Activated CD4-positive, alpha-beta T cell treated with anti-CD3 and anti-CD28 coated beads, Interleukin-2, amount 10 ng/mL, durations not matched to agents 7 days and 5 days (primary cell): ENCODE measurements around the gene LTB4R. TPM values are rescaled to one million over a fixed set of nuclear protein-coding genes. Genes with fewer than 3 reads are reported as not detected.

Source experiments
- CTCF ChIA-PET: fragments of 350-600 bp; sonication (Branson Sonifier 250); formaldehyde crosslinking; loops from one replicate; lab custom pipeline; 2021; ENCODE audit warnings: antibody characterized with exemption; lab: Charles Lee
- POLR2A ChIA-PET: fragments of 350-600 bp; sonication (Branson Sonifier 250); formaldehyde crosslinking; loops from one replicate; lab custom pipeline; 2021; ENCODE audit warnings: antibody characterized with exemption; lab: Charles Lee
- DNase-seq: peaks from one replicate; pipeline ENCODE4 v3.0.0-alpha.2; 2020
- H3K27ac Mint-ChIP-seq: one replicate; pipeline ENCODE4 v1.8.0; 2021; ENCODE audit warnings: mild to moderate bottlenecking, moderate library complexity, mixed read lengths
- H3K27me3 Mint-ChIP-seq: one replicate; pipeline ENCODE4 v1.8.0; 2021; ENCODE audit warnings: mixed read lengths
- H3K36me3 Mint-ChIP-seq: one replicate; pipeline ENCODE4 v1.8.0; 2021; ENCODE audit warnings: low read depth, mixed read lengths
- H3K4me1 Mint-ChIP-seq: one replicate; pipeline ENCODE4 v1.8.0; 2021; ENCODE audit warnings: mixed read lengths
- H3K4me3 Mint-ChIP-seq: one replicate; pipeline ENCODE4 v1.8.0; 2021; ENCODE audit warnings: mild to moderate bottlenecking, moderate library complexity, mixed read lengths
- H3K9me3 Mint-ChIP-seq: one replicate; pipeline ENCODE4 v1.8.0; 2021; ENCODE audit warnings: mixed read lengths
- total RNA-seq, 2 experiments: library from RNA; stranded (reverse); gene quantifications; one replicate each; pipeline ENCODE4 v1.2.3, GENCODE V29; 2021

LTB4R gene
- total RNA-seq, 2 experiments from 2014 or later = 26.6 to 28.3 TPM

GRCh38 chr14:24329736-24330135 lies 18.4 kb downstream of the LTB4R start:
- peaks cover 57% of the 10 kb centered on the region for H3K4me1 Mint-ChIP-seq
- no peak overlapping the region for H3K4me3 Mint-ChIP-seq
- no peaks in the 10 kb centered on the region for H3K9me3 Mint-ChIP-seq
- H3K27me3 Mint-ChIP-seq = peaks cover 29% of the 10 kb centered on the region
- ChIA-PET POLR2A (no interaction called here), CTCF (interaction anchor here (1.0 to 13.5 kb wide), 8 partner anchors 9 to 107 kb away, joined by 3 to 136 read pairs (median 7); partner anchors contain the start of genes CIDEB, LTB4R, LTB4R2 and RIPK3)
- H3K27ac Mint-ChIP-seq = no peak overlapping the region
- DNase-seq = peak; percentile 52
- H3K36me3 Mint-ChIP-seq = no peaks in the 10 kb centered on the region

GRCh38 chr14:24330973-24331674 lies 19.8 kb downstream of the LTB4R start:
- peaks cover 10% of the 10 kb centered on the region for H3K36me3 Mint-ChIP-seq
- H3K9me3 Mint-ChIP-seq = no peaks in the 10 kb centered on the region
- peaks cover 36% of the 10 kb centered on the region for H3K27me3 Mint-ChIP-seq
- POLR2A ChIA-PET = no interaction called here
- peaks cover 67% of the 10 kb centered on the region for H3K4me1 Mint-ChIP-seq
- no peak overlapping the region for H3K27ac Mint-ChIP-seq
- no peak overlapping the region for H3K4me3 Mint-ChIP-seq
- CTCF ChIA-PET = interaction anchor here (0.7 to 13.5 kb wide), 7 partner anchors 21 to 194 kb away, joined by 3 to 136 read pairs (median 5); partner anchors contain the start of genes CBLN3, CIDEB, KHNYN and LTB4R
- no peak for DNase-seq

GRCh38 chr14:24331731-24332267 lies 20.5 kb downstream of the LTB4R start:
- H3K4me1 Mint-ChIP-seq = peaks cover 69% of the 10 kb centered on the region
- no peaks in the 10 kb centered on the region for H3K9me3 Mint-ChIP-seq
- CTCF ChIA-PET = interaction anchor here (0.5 to 13.5 kb wide), 17 partner anchors 10 to 112 kb away, joined by 3 to 136 read pairs (median 5); partner anchors contain the start of genes CBLN3, CIDEB, KHNYN and LTB4R
- DNase-seq = no peak
- peaks cover 15% of the 10 kb centered on the region for H3K36me3 Mint-ChIP-seq
- peak overlapping the region; percentile 74 for H3K27ac Mint-ChIP-seq
- peaks cover 38% of the 10 kb centered on the region for H3K27me3 Mint-ChIP-seq
- H3K4me3 Mint-ChIP-seq = peak overlapping the region; percentile 30
- POLR2A ChIA-PET = no interaction called here

- CTCF ChIA-PET = interaction anchor here (0.5 to 13.5 kb wide), 30 partner anchors 8 to 250 kb away, joined by 3 to 136 read pairs (median 5); partner anchors contain the start of genes CBLN3, CIDEB, KHNYN and LTB4R
- Mint-ChIP-seq H3K9me3 (no peaks in the 10 kb centered on the region), H3K27me3 (peaks cover 38% of the 10 kb centered on the region), H3K4me3 (peak overlapping the region; percentile 30), H3K4me1 (peaks cover 64% of the 10 kb centered on the region), H3K27ac (peak overlapping the region; percentile 74), H3K36me3 (peaks cover 17% of the 10 kb centered on the region)
- POLR2A ChIA-PET = interaction anchor here (0.6 to 2.0 kb wide), 3 partner anchors 99 to 117 kb away, joined by 6 to 18 read pairs (median 7); partner anchors contain the start of genes KHNYN, MDP1 and SDR39U1
- peak; percentile 92 for DNase-seq
Measured at GRCh38 chr14:24332268-24332993, 21.1 kb downstream of the LTB4R start.

GRCh38 chr14:24334431-24335291 lies 23.4 kb downstream of the LTB4R start, which contains the start of gene ADCY4:
ADCY4 (minus strand) TSS chr14:24335071; CDS start chr14:24334652, 419 bp downstream.
- H3K27ac Mint-ChIP-seq = no peak within 1 kb of the TSS
- H3K36me3 Mint-ChIP-seq = peaks cover 30% of the 10 kb centered on the region
- H3K4me1 Mint-ChIP-seq = peaks cover 62% of the 10 kb centered on the region
- H3K9me3 Mint-ChIP-seq = no peaks in the 10 kb centered on the region
- DNase-seq = no peak
- ChIA-PET CTCF (interaction anchor here (1.0 to 13.5 kb wide), 14 partner anchors 11 to 221 kb away, joined by 3 to 136 read pairs (median 6); partner anchors contain the start of genes CBLN3, CIDEB, DCAF11 and KHNYN), POLR2A (interaction anchor here (1.7 to 2.0 kb wide), 2 partner anchors 96 to 102 kb away, joined by 4 to 18 read pairs; partner anchors contain the start of gene KHNYN)
- H3K27me3 Mint-ChIP-seq = peaks cover 38% of the 10 kb centered on the region
- peak within 1 kb of the TSS; percentile 28 for H3K4me3 Mint-ChIP-seq

- no peak for DNase-seq
- POLR2A ChIA-PET = no interaction called here
- no peaks in the 10 kb centered on the region for H3K9me3 Mint-ChIP-seq
- CTCF ChIA-PET = interaction anchor here (1.0 to 2.4 kb wide), 6 partner anchors 15 to 101 kb away, joined by 3 to 13 read pairs (median 3); no protein-coding TSS in a partner anchor
- H3K4me1 Mint-ChIP-seq = peaks cover 63% of the 10 kb centered on the region
- peaks cover 30% of the 10 kb centered on the region for H3K36me3 Mint-ChIP-seq
- H3K4me3 Mint-ChIP-seq = no peak overlapping the region
- no peak overlapping the region for H3K27ac Mint-ChIP-seq
- H3K27me3 Mint-ChIP-seq = peaks cover 35% of the 10 kb centered on the region
Measured at GRCh38 chr14:24335461-24336171, 24.3 kb downstream of the LTB4R start.

- no peak overlapping the region for H3K27ac Mint-ChIP-seq
Measured at GRCh38 chr14:24337144-24337823, 26.0 kb downstream of the LTB4R start.

GRCh38 chr14:24337824-24338175 lies 26.5 kb downstream of the LTB4R start:
- ChIA-PET POLR2A (interaction anchor here (0.9 kb wide), 1 partner anchor 94 kb away, joined by 4 read pairs; no protein-coding TSS in a partner anchor), CTCF (interaction anchor here (1.0 to 6.0 kb wide), 5 partner anchors 22 to 99 kb away, joined by 3 to 35 read pairs (median 4); partner anchors contain the start of genes CBLN3, KHNYN and TINF2)
- Mint-ChIP-seq H3K27ac (no peak overlapping the region), H3K4me1 (peaks cover 47% of the 10 kb centered on the region), H3K9me3 (no peaks in the 10 kb centered on the region), H3K4me3 (peak overlapping the region; percentile 94), H3K27me3 (peaks cover 33% of the 10 kb centered on the region), H3K36me3 (peaks cover 30% of the 10 kb centered on the region)
- no peak for DNase-seq

More at GRCh38 chr14:24337144-24337823, 26.0 kb downstream of the LTB4R start:
- Mint-ChIP-seq H3K4me3 (no peak overlapping the region), H3K27me3 (peaks cover 31% of the 10 kb centered on the region), H3K9me3 (no peaks in the 10 kb centered on the region), H3K4me1 (peaks cover 51% of the 10 kb centered on the region), H3K36me3 (peaks cover 30% of the 10 kb centered on the region)
- ChIA-PET POLR2A (interaction anchor here (0.5 kb wide), 1 partner anchor 93 kb away, joined by 3 read pairs; the partner anchor contains the start of gene KHNYN), CTCF (interaction anchor here (1.0 to 6.0 kb wide), 6 partner anchors 14 to 100 kb away, joined by 3 to 35 read pairs (median 4); partner anchors contain the start of genes CBLN3 and KHNYN)
- DNase-seq = no peak

GRCh38 chr14:24338843-24339242 lies 27.5 kb downstream of the LTB4R start:
- ChIA-PET POLR2A (no interaction called here), CTCF (interaction anchor here (0.7 to 6.0 kb wide), 5 partner anchors 11 to 98 kb away, joined by 3 to 35 read pairs (median 6); partner anchors contain the start of genes CBLN3, KHNYN and TINF2)
- H3K4me3 Mint-ChIP-seq = peak overlapping the region; percentile 94
- no peak for DNase-seq
- H3K9me3 Mint-ChIP-seq = no peaks in the 10 kb centered on the region
- peaks cover 41% of the 10 kb centered on the region for H3K4me1 Mint-ChIP-seq
- H3K36me3 Mint-ChIP-seq = peaks cover 30% of the 10 kb centered on the region
- no peak overlapping the region for H3K27ac Mint-ChIP-seq
- H3K27me3 Mint-ChIP-seq = peaks cover 32% of the 10 kb centered on the region
